Daoy (cell line): ENCODE measurements around the gene GATAD1. TPM values are rescaled to one million over a fixed set of nuclear protein-coding genes. Genes with fewer than 3 reads are reported as not detected.
"Not testable (repeated sequence)": the region's sequence is repeated elsewhere in the genome, so short reads cannot be mapped to it uniquely, and the experiment has no call there.

ENCODE experiments used
- DNase-seq: peaks from one replicate; pipeline ENCODE4 v3.0.0-alpha.2; 2015; ENCODE audit warnings: low read depth
- total RNA-seq: library from RNA; depleted of rRNA; stranded (reverse); fragments of >200 nt; shearing (Covaris generic); gene quantifications from 2 replicates; pipeline ENCODE4 v1.2.3, GENCODE V29; 2014

Gene GATAD1
- total RNA-seq, 1 experiment from 2014 or later = 17.6 TPM

DNA sequence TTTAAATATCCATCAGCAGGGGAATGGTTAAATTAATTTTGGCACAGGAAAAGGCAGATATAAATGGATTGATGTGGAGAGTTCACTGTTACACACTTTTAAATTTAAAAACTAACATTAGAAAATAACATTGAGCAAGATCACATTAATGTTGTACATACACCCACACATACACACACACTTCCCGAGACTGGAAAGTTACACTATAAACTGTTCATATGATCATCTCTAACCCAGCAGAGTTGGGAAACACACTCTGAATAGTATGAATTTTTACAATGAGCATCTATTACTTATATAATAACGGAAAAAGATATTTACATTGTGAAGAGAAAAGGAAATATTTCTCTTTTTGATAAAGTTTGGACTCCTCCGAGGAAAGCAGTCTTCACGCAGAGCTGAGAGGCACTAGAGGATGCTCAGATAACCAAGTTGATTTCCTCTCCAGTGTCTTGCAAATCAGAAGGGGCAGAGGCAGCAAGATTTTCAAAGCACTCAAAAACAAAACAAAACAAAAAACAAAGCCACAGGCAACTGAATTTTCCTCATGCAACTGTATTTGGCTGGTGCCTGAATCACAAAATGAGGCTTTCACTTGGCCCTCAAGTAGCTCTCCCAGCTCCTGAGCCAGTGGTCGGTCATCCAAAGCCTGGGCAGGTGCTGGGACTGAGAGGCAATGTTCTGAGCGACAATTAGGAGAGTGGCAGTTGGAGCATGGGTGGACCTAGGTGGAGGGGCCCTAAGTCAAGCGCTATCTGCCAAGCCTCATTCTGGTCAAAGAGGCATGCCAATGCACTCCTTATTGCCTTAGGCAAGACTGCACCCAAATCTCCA, 10.5 kb upstream of the GATAD1 start:
- DNase-seq = no peak

- no peak for DNase-seq
Measured at GRCh38 chr7:92437956-92438491, 9.3 kb upstream of the GATAD1 start.

DNA sequence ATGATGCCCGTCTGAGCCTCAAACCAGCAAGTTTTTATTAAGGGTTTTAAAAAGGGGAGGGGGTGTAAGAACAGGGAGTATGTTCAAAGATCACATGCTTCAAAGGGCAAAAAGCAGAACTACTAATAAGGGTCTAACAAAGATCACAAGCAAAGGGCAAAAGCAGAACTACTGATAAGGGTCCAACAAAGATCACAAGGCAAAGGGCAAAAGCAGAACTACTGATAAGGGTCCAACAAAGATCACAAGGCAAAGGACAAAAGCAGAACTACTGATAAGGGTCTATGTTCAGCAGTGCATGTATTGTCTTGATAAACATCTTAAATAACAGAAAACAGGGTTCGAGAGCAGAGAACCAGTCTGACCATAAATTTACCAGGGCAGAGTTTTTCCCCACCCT, 4.6 kb upstream of the GATAD1 start:
- DNase-seq = not testable (repeated sequence)

DNA sequence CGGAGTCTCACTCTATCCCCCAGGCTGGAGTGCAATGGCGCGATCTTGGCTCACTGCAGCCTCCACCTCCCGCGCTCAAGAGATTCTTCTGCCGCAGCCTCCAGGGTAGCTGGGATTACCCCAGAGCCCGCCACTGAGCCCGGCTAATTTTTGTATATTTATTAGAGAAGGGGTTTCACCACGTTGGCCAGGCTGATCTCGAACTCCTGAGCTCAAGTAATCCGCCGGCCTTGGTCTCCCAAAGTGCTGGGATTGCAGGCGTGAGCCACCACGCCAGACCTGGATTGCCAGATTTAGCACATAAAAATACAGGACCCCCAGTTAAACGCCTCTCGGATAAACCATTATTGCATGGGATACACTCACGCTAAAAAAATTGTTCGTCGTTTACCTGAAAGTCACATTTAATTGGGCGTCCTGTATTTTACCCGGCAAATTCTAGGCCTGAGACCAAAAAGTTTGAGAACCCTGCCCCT, 375 bp upstream of the GATAD1 start:
- DNase-seq = no peak

- peak; percentile 23 for DNase-seq
Measured at GRCh38 chr7:92448205-92448747, 994 bp downstream of the GATAD1 start.

- no peak for DNase-seq
Measured at GRCh38 chr7:92451645-92452044, 4.4 kb downstream of the GATAD1 start.

- no peak for DNase-seq
Measured at GRCh38 chr7:92456236-92456635, 9.0 kb downstream of the GATAD1 start.

DNA sequence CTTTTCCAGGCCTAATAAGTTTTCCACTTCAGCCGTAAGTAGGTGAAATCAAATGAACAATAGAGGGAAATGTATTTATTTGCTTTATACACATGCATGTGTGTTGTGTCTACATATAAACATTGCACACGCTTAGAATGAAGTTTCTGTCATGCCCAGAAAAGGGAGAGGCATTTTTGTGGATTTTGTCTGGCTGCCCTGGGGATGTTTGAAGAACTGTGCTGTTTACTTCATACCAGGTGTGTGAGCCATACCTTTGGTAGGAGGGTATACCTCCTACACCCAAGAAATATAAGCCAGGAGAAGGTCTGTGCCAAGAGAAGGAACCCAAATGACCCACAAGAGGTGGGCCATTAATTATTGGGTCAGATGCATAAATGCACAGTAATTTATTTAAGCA, 12.8 kb downstream of the GATAD1 start:
- DNase-seq = no peak

GRCh38 chr7:92460510-92460909, 13.2 kb downstream of the GATAD1 start:
- no peak for DNase-seq

GRCh38 chr7:92461027-92462003, 14.0 kb downstream of the GATAD1 start:
- peak; percentile 50 for DNase-seq

DNA sequence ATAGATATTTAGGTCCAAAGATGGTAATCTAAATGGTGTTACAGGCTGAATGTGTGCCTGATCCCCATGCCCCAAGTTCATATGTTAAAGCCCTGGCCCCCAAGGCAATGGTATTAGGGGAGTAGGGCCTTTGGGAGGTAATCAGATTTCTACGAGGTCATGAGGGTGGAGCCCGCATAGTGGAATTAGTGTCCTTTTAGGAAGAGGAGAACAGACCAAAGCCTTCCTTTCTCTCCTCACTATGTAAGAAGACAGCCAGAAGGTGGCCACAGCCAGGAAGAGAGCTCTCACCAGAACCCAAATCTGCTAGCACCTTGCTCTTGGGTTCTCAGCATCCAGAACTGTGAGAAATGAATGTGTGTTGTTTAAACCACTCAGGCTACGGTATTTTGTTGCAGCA, 15.3 kb downstream of the GATAD1 start:
- DNase-seq = no peak

DNA sequence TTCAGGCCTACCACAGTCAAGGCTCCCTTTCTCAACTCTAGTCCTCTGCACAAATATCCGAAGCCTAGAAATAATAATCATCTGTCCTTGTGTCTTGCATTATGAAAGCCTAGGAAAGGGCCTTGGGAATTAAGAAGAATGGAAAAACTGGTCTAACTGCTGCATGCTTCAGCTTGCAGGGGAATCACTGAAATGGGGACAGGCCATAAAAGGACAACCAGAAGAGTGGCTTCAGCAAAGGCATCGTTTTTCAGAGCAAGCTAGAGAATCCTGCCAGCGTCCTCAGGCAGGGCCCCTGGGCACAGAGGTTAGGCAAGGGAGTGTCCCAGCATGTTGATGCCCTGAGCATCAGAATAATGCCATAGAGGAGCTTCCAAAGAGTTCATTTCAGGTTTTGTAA, 17.2 kb downstream of the GATAD1 start:
- no peak for DNase-seq

DNA sequence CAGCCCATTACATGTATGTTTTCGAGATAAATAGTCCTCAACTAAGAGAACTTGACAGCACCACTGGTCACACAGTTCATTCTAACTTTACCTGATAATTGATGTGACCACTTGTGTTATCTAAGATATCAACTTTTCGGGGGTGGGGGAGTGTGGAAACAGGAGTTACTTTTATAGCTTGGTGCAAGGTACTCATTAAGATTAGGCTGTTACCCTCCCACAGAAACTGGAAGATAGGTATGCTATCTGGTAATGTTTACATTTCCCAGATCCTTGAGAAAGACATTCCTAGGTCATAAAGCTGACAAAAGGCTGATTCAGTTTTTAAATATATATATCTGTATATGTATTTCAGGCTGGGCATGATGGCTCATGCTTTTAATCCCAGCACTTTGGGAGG, 19.4 kb downstream of the GATAD1 start:
- DNase-seq = no peak

DNA sequence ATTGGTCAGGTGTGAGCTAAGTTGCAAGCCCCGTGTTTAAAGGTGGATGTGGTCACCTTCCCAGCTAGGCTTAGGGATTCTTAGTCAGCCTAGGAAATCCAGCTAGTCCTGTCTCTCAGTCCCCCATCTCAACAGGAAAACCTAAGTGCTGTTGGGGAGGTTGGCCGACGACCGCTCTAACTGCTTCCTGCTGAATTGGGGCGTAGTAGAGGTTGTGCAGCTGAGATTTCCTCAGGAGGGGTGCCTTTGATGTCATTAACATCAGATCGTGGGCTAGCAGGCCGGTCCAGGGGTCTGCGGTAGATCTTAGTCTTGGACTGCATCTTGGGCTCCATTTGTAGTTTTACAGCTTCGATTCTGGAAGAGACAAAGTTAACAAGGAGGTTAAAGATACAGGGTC, 21.3 kb downstream of the GATAD1 start:
- not testable (repeated sequence) for DNase-seq

DNA sequence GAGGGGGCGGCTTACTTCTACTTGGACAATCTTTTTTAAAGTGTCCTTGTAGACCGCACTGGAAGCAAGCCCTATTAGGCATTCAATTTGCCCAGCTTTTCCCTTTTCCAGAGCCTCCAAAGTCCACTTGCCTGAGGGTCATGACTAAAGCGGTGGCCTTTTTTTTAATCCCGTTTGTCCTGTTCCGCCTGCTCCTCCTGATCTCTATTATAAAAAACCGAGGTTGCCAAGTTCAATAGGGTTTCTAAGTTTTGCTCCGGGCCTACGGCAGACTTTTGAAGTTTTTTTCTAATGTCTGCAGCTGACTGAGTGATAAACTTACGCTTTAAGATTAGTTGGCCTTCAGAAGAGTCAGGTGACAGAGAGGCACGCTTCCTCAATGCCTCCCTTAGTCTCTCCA, 26.7 kb downstream of the GATAD1 start:
- not testable (repeated sequence) for DNase-seq

- DNase-seq = not testable (repeated sequence)
Measured at GRCh38 chr7:92475261-92475770, 28.0 kb downstream of the GATAD1 start.

GRCh38 chr7:92475851-92476590, 28.7 kb downstream of the GATAD1 start:
- not testable (repeated sequence) for DNase-seq

DNA sequence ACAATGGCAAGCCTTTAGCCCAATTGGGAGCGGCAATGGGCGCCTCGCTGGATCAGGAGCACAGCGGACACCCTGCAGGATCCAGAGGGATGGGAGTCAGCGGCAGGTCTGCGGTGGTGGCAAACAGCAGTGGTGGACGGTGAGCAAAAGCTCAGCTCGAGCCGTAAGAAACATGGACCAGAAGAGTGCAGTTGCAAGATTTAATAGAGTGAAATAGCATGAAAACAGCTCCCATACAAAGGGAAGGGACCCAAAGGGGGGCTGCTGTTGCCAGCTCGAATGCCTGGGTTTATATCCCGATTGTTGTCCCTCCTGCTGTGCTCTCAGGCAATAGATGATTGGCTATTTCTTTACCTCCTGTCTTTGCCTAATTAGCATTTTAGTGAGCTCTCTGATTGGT, 30.4 kb downstream of the GATAD1 start, which contains the start of gene ERVW-1:
TSS of gene ERVW-1 (minus strand) at position 266 of the 400 bp plus-strand sequence. CDS start 7,565 bp downstream, outside the sequence.
- not testable (repeated sequence) for DNase-seq

- DNase-seq = no peak
Measured at GRCh38 chr7:92478095-92478494, 30.8 kb downstream of the GATAD1 start.

DNA sequence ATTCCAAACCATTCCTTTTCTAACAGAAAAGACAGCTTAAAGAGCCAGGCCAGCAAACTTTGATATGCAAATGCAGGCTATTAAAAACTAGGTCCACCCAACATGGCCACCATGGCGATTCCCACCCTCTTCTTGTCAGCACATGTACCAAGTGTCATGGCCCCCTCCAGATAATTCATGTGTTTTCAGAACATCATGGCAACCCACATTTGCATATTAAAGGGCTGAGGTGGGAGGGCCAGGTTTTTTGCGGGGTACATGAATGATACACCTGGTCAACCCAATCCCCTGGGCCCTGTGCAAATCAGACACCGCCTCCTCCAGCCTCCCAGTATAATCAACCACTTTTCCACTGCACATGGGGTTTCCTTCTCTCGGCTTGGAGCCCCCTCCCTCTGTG, 31.4 kb downstream of the GATAD1 start:
- no peak for DNase-seq

GRCh38 chr7:92479146-92479545, 31.9 kb downstream of the GATAD1 start:
- DNase-seq = not testable (repeated sequence)
